Common myeloid progenitor, CD34-positive (primary cell): ENCODE measurements around the gene UGGT2.
"Not testable (repeated sequence)": the region's sequence is repeated elsewhere in the genome, so short reads cannot be mapped to it uniquely, and the experiment has no call there.

ENCODE experiments used
- CTCF ChIA-PET: fragments of 350-600 bp; sonication (Branson Sonifier 250); formaldehyde crosslinking; loops from one replicate; lab custom pipeline; 2021; ENCODE audit warnings: antibody characterized with exemption; lab: Charles Lee
- POLR2A ChIA-PET: fragments of 350-600 bp; sonication (Branson Sonifier 250); formaldehyde crosslinking; loops from one replicate; lab custom pipeline; 2021; ENCODE audit warnings: antibody characterized with exemption; lab: Charles Lee
- DNase-seq, 3 donors: peaks; one replicate each; pipeline versions ENCODE4 v3.0.0 to v3.0.0-alpha.2; 2013
- H3K27ac ChIP-seq, 2 experiments: 1 replicate in 1 of 2; 2 replicates in 1 of 2; pipeline ENCODE4 v1.7.0; 2013; ENCODE audit warnings: inconsistent platforms in 2 of 2, low read length in 2 of 2, mild to moderate bottlenecking in 2 of 2, low read depth in 1 of 2, moderate library complexity in 1 of 2; ENCODE audit not compliant: severe bottlenecking in 2 of 2, insufficient read depth in 1 of 2, poor library complexity in 1 of 2
- H3K27me3 ChIP-seq, 5 experiments: replicated peaks in 2 of 5; 1 replicate in 3 of 5; 2 replicates in 2 of 5; pipeline versions ENCODE4 v1.6.1 to v1.7.0; 2013; ENCODE audit warnings: low read length in 4 of 5, mild to moderate bottlenecking in 2 of 5, moderate library complexity in 2 of 5, inconsistent platforms in 1 of 5; ENCODE audit not compliant: insufficient read depth in 5 of 5, control insufficient read depth in 4 of 5
- H3K36me3 ChIP-seq, 4 experiments: 1 replicate in 2 of 4; 2 replicates in 2 of 4; pipeline versions ENCODE4 v1.6.1 to v1.7.0; 2013; ENCODE audit warnings: low read length in 3 of 4, control low read depth in 1 of 4, mild to moderate bottlenecking in 1 of 4; ENCODE audit not compliant: control insufficient read depth in 4 of 4, insufficient read depth in 4 of 4
- H3K4me1 ChIP-seq, 4 experiments: 1 replicate in 3 of 4; 2 replicates in 1 of 4; pipeline versions ENCODE4 v1.6.1 to v1.7.1; 2013; ENCODE audit warnings: low read length in 3 of 4, mild to moderate bottlenecking in 3 of 4, control low read depth in 1 of 4, inconsistent platforms in 1 of 4, moderate library complexity in 1 of 4; ENCODE audit not compliant: control insufficient read depth in 4 of 4, insufficient read depth in 4 of 4; ENCODE audit errors: control extremely low read depth in 1 of 4
- H3K4me3 ChIP-seq, 7 experiments: 1 replicate in 4 of 7; 2 replicates in 3 of 7; pipeline versions ENCODE4 v1.5.1 to v1.7.0; 2013; ENCODE audit warnings: mild to moderate bottlenecking in 7 of 7, low read length in 6 of 7, moderate library complexity in 6 of 7, inconsistent platforms in 2 of 7, low read depth in 2 of 7, control low read depth in 1 of 7; ENCODE audit not compliant: insufficient read depth in 4 of 7, control insufficient read depth in 1 of 7; ENCODE audit errors: extremely low read depth in 1 of 7
- H3K9me3 ChIP-seq, 5 experiments: 1 replicate in 4 of 5; 2 replicates in 1 of 5; pipeline versions ENCODE4 v1.6.1 to v1.7.1; 2013; ENCODE audit warnings: low read length in 4 of 5, mild to moderate bottlenecking in 2 of 5, inconsistent platforms in 1 of 5, low read depth in 1 of 5, moderate library complexity in 1 of 5; ENCODE audit not compliant: control insufficient read depth in 4 of 5, insufficient read depth in 2 of 5; ENCODE audit errors: control extremely low read depth in 1 of 5
- WGBS: methylation state at CpG from one replicate; pipeline ENCODE4 v1.1.5; 2013; ENCODE audit not compliant: insufficient coverage; 5-methylcytosine and 5-hydroxymethylcytosine counted together

UGGT2 gene

GRCh38 chr13:95762626-95763025, 290.6 kb downstream of the UGGT2 start:
- not testable (repeated sequence) for H3K4me3 ChIP-seq, H3K27ac ChIP-seq, H3K4me1 ChIP-seq, H3K9me3 ChIP-seq, H3K27me3 ChIP-seq, DNase-seq
- CTCF ChIA-PET, result interaction anchor here (1.0 kb wide), 1 partner anchor 120 kb away, joined by 3 read pairs; no protein-coding TSS in a partner anchor
- POLR2A ChIA-PET, result interaction anchor here (0.6 kb wide), 1 partner anchor 59 kb away, joined by 3 read pairs; no protein-coding TSS in a partner anchor
- WGBS, result no CpG with 5 or more reads among the region's 3 CpGs
- H3K36me3 ChIP-seq, result peaks cover 17 to 39% (median 22%) of the 10 kb centered on the region in 4 experiments

- no peak for DNase-seq
- WGBS, result 97% methylated on average over 5 of the region's 5 CpGs
- ChIA-PET POLR2A (no interaction called here), CTCF (interaction anchor here (1.3 kb wide), 1 partner anchor 11 kb away, joined by 3 read pairs; no protein-coding TSS in a partner anchor)
- Histone ChIP-seq H3K36me3 (peaks cover 1 to 9% (median 5%) of the 10 kb centered on the region in 4 experiments), H3K4me1 (peaks cover 0 to 4% (median 0%) of the 10 kb centered on the region in 4 experiments), H3K9me3 (no peaks in the 10 kb centered on the region), H3K4me3 (no peak overlapping the region), H3K27me3 (no peaks in the 10 kb centered on the region), H3K27ac (no peak overlapping the region)
Observed at GRCh38 chr13:95756072-95756471, 297.1 kb downstream of the UGGT2 start.

- no peaks in the 10 kb centered on the region for H3K9me3 ChIP-seq
- 100% methylated on average over 2 of the region's 4 CpGs for whole genome bisulfite sequencing
- H3K36me3 ChIP-seq, result peaks cover 0 to 4% (median 3%) of the 10 kb centered on the region in 4 experiments
- H3K27me3 ChIP-seq, result no peaks in the 10 kb centered on the region
- no peak overlapping the region for H3K4me3 ChIP-seq
- H3K27ac ChIP-seq, result no peak overlapping the region
- peaks cover 0 to 4% (median 0%) of the 10 kb centered on the region in 4 experiments for H3K4me1 ChIP-seq
- ChIA-PET CTCF (no interaction called here), POLR2A (no interaction called here)
- no peak for DNase-seq
Observed at GRCh38 chr13:95754069-95754468, 299.1 kb downstream of the UGGT2 start.

GRCh38 chr13:95752677-95753076, 300.5 kb downstream of the UGGT2 start:
- POLR2A ChIA-PET, result no interaction called here
- CTCF ChIA-PET, result no interaction called here
- Histone ChIP-seq H3K4me3 (no peak overlapping the region), H3K4me1 (peaks cover 0 to 4% (median 0%) of the 10 kb centered on the region in 4 experiments), H3K36me3 (peaks cover 0 to 4% (median 2%) of the 10 kb centered on the region in 4 experiments), H3K27ac (no peak overlapping the region), H3K9me3 (no peaks in the 10 kb centered on the region), H3K27me3 (no peaks in the 10 kb centered on the region)
- DNase-seq, result no peak
- WGBS, result no CpG with 5 or more reads among the region's 2 CpGs
